Occipital lobe (tissue), 2 donors: ENCODE data around the gene MGAM2. TPM values are rescaled to one million over a fixed set of nuclear protein-coding genes. Genes with fewer than 3 reads are reported as not detected.

Source experiments
- DNase-seq: peaks from one replicate; lab custom pipeline; 2025; lab: John Stamatoyannopoulos, UW
- total RNA-seq: library from RNA; depleted of rRNA; stranded (reverse); fragments of >200 nt; gene quantifications from one replicate; pipeline ENCODE4 v1.2.3, GENCODE V29; 2014

Gene MGAM2
- total RNA-seq, 1 donor from 2014 or later, result not detected

DNA sequence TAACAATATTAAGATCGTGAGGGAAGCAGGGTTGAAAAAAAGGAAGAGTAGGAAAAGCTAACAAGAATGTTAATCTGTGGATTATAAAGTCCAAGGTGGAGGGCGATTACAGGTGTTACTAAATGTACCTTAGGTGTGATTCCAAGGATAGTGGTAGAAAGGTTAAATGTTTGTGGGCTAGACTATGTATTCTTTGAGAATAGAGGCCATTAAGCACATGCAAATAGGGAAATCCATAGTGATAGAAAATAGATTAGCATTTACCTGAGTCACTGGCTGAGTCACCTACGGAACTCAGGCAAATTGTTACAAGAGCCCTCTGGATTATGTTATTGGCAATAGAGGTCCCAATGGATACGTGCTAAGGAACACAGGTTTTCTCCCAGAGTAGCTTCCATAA, 9.0 kb downstream of the MGAM2 start:
- DNase-seq, result no peak

DNA sequence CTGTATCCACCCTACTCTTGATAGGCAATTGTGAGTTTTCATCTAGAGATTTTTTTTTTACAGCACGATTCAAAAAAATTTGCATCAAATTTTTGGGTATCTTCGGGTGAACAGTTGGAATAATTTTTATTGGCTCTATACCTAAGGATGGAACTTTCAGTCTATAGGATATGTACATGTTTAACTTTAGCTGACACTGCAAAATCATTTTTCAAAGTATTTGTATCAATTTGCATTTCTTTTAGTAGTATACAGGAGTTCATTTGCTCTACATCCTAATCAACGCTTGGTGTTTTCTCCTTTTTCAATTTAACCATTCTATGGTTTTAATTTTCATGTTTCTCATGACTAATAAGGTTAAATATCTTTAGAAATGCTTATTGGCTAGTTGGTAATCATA, 11.7 kb downstream of the MGAM2 start:
- DNase-seq, result no peak

DNA sequence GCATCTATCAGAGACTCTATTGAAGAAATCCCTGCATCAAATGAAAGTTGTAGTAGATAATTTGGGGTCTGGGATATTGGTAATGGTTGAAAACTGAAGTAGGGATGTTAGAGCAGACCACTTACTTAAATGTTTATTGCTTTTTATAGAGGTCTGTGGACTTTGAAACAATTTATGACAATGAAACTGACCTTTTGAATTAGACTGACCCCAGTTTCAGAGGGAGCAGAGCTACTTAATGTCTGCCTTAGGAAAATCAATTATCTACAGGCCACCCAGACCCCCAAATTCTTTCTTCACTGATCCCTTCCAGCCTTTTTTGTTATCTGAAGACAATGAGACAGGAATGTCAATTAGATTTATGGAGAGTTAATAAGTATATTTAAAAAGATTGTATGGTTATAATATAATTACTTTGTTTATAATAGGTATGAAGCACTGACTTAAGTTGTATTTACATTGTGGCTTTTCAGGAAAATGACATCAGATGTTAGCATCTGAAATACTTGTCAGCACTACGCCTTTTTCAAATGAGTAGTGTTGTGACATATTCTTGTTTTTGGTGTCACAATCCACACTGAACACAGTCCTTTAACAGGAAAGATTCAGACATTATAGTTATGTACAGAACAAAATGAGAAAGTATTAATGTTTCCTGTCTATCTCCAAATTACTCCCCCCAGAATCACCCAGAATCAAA, 13.9 kb downstream of the MGAM2 start:
- DNase-seq, result no peak

DNA sequence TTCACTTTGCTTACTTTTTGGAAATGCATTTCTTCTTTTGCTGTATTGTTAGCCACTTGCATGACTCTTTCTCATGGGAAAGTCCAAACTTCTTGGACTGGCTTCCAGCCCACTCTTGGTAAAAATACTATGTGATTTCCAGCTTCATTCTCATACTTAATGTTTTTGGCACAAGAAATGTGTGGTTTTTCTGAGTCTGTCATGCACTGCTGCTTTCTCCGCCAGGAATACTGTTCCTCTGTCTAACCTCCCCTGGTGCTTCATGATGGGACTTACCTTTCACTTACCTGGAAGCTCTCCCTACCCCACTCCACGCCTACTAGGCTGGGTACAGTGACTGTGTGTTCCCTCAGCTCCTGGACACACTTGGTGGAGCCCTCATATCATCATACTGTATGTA, 18.7 kb downstream of the MGAM2 start:
- DNase-seq, result no peak

DNA sequence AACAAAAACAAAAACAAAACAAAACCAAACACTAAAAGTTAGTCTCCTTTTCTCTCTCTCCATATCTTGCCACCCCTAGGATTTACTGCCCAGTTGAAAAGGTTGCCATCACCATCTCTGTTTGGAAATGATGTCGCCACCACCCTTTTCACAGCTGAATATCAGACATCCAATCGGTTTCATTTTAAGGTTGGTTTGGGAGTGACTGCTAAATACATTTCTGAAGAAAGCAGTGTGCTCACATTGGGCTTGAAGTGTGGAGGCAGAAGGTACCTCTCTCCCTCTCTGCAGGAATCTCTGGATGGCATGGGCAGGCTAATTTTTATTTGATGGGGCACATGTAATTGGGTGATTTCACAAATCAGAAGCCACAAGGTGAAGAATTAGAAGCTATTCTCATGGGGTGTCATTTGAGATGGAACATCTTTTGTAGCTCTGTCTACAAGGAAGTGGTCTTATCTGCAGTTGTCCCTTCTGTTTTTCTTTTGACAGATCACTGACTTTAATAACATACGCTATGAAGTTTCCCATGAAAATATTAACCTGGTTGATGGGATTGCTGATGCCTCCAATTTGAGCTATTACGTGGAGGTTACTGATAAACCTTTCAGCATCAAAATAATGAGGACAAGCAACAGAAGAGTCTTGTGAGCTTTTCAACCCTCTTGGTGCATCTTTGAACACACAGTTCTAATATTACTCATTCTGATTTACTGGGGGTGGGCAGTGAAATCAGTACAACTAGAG, 20.1 kb downstream of the MGAM2 start:
- DNase-seq, result no peak

DNA sequence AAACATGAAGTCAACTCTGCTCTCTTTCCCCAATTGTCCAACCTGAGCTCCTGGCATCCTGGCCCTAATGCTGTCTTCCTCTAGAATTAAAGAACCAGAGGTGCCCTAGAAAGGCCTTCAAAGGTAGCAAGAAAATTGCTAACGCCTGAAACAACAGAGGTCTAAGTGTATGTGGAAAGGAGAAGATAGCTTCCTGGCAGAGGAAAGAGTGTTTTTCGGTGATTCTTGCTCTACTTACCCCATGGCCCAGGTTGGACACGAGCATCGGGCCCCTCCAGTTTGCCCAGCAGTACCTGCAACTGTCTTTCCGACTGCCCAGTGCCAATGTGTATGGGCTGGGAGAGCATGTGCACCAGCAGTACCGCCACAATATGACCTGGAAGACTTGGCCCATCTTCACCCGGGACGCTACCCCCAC, 22.2 kb downstream of the MGAM2 start:
- DNase-seq, result no peak

DNA sequence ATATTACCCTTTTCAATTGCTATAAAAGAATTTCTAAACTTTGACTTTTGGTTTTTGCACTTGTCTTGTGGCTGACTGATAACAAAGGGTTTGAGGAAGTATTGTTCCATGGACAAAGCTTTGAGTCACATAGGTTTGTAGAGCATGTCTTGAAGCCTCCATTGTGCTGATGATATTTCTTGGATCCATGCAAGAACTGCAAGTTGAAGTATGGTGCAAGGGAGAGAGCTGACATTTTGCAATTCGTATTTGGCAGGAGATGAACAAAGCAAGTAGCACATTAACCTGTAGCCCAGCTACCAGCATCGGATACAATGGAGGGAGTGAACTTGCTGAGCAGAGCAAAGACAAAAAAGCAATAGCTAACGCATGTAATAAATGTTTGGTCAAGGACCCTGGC, 23.4 kb downstream of the MGAM2 start:
- no peak for DNase-seq

DNA sequence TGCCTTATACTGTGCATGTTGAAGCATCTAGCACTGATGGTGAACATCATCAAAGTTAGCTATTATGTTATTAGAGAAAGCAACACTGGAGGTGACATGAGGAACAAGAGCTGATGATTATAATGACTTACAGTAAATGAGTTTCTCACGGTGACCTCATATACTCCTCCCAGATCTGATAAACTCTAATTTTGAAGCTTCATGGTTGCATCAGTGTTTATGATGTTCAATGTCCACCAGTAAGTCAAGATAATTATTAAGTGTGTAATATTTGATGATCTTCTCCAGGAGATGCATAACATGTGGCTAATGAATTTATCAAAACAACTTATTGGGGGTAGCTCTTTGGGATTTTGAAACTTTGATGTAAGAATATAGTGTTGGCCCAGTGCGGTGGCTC, 27.5 kb downstream of the MGAM2 start:
- no peak for DNase-seq

DNA sequence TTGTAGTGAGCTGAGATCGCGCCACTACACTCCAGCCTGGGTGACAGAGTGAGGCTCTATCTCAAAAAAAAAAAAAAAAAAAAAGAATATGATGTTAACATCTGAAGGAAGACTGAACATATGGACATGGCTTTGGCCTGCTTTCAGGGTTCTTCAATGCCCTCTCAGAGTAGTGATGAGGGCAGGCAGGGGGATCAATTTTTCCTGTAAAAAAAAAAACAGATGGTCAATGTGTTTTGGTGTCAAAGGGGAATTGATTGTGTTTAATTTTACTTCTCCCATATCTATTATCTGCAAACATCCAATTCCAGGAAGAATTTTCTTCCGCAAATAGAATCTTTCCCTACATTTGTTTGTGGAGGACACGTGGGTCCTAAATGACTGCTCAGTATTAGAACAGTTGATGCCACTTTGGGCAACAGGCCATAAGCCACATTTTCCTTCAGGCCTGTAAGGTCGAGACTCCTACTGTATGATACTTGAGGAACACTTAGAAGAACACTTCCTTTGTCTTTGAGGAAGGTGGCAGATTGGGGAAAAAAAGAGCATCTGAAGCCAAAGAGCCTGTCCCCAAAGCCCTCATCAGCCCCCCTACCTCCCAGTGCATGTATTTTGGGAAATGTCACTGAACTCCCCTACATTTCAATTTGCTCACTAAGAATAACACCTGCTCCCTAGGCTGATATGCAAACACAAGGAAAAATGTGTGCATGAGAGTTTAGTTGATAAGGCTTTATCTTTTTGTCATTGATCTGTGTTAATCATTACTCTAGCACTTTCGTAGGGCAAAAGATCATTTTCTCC, 28.3 kb downstream of the MGAM2 start:
- no peak for DNase-seq

DNA sequence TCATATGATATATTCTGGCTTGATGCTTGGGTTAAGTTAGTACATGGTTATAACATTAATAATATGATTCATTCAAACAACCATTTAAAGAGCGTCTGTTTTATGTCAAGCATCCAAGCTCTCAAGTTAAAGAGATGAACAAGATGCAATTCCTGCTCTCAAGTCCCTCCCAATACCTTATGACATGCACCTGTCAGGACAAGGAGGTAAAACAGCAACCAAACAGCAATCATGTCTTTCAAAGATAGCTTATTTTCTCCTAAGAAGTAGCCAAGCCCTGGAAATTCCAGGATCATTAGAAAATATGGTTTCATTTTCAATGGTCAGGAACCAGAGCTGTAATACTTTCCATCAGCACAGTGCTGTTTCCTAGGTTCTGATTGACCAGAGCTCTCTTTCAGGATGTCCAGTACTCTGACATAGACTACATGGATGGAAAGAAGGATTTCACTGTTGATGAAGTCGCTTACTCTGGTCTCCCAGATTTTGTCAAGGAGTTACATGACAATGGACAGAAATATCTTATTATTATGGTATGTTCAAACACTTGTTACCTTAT, 29.0 kb downstream of the MGAM2 start:
- no peak for DNase-seq

DNA sequence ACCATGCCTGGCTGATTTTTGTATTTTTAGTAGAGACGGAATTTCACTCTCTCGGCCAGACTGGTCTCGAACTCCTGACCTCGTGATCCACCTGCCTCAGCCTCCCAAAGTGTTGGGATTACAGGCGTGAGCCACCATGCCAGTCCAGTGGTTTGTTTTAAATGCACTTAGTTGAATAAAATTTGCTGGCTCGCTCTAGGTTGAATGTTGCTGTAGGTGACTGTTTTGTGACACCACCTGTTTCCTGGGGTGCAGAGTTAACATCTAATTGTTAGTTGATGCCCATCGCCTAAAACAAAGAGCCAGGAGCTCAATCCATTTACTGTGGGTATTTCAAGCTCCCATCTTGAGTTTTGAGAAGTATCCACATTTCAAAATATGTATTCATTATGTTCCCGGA, 31.2 kb downstream of the MGAM2 start:
- no peak for DNase-seq

DNA sequence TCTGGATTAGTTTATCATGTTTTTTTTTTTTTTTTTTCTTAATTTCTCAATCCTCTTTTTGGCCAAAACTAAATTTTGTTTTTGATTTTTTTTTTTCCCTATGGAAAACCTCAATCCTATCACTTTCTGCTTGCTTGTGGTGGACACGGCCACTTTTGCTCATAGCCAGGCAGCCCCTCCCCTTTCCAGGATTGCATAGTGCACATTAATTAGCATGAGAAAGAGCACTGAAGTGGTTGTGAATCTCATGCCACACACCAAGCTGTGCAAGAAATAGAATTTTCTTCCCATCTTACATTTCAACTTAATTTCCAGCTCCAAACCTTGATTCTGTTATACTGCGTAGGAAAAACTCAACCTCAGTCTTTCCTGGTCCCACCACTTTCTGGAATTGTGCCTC, 34.6 kb downstream of the MGAM2 start:
- DNase-seq, result no peak

DNA sequence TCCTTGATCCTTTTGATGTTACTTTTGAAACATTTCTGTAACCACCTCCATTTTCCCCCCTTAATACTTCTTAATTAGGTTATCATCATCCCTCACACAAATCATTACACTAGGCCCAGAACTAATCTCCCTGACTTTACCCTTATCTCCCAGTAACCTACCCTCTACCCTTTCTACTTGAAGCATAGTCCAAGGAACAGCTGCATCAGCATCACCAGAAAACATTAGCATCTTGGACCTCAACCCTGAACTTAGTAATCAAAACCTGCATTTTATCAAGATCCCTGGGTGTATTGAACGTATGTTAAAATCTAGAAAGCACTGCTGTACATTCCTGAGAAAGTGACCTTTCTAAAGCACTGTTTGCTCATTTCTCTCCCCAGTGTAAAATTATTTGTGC, 38.8 kb downstream of the MGAM2 start:
- DNase-seq, result no peak

DNA sequence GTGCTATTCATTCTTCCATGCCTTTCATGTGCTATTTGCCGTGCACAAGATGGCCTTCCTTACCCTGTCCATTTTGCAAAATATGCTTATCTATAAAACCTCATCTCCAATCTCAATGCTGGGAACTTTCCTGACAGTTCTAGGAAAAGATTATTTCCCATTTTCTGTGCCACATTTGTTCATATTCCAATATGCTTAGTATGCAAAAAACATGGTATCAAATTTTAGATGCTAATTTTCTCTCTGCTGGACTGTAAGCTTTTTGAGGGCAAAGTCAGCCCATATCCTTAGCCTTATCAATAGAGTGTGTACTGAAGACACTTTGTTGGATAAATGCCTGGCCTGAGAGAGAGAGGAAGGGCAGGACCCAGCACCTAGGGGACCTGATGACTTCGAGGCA, 39.4 kb downstream of the MGAM2 start:
- no peak for DNase-seq

DNA sequence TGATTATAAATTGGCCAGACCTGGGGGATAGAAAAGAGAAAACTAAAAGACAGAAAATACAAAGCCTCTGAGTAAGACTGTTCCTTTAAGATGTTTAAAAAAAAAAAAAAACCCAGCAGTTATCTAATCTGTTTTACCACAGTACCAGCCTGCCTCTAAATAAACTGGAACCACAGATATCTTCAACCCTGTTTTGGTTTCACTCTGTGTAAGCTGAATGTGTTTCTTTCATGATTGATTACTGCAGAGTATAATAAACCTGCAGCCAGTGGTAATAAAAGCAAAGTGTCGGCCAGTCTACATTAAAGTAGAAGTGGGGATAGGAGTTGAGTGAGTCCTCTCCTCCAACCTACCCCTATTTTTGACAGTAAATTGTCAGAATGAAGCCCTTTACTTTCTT, 40.6 kb downstream of the MGAM2 start:
- no peak for DNase-seq

DNA sequence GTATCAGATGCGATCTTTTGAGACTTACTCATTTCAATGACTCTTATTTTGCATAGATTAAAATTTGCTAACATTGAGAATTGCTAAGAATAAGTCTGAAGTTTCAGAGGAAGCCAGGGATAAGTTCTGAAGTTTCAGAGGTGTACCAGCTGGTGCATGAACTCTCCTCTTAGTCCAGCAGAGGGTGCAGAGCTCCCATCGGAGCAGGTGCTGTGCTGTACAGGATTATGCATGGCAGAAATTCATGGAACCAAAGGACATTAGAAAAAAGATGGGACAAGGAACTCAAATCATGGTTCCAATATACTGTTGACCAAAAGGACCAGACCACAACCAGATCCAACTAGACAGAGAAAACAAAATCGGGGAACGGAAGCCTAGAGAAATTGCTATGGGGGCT, 41.9 kb downstream of the MGAM2 start:
- DNase-seq, result no peak

DNA sequence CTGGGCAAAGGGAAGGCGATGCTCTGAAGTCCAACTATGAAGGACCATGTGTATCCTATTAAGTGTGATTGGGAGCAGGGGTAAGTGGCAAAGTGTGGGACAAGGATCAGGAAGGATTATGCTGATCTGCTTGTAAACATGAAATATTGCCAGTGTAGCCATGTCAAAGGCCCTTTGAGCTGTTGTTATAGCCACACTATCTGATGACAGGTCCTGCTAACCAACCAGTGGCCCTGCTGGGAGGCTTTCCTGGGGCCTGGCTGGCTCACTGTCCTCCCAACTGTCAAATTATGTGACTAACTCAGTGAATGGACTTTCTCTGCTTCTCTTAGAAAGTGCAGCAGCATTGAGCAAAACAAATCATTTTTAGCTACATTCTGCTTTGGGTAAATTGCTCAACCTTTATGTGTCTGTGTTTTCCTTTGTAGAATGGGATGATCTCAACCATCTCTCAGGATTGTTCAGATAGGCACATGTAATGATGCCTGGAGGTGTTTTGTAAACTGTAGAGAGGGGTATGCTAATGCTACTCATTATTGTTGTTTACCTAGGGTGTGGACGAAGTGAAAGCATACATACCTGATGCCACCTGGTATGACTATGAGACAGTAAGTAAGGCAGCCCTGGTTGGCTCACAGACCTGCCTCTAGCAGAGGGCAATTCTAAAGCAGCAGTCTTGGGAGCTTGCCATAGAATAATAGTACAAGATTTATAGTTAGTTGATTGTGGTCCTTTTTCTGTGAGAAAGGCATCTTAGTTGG, 47.4 kb downstream of the MGAM2 start:
- DNase-seq, result no peak

DNA sequence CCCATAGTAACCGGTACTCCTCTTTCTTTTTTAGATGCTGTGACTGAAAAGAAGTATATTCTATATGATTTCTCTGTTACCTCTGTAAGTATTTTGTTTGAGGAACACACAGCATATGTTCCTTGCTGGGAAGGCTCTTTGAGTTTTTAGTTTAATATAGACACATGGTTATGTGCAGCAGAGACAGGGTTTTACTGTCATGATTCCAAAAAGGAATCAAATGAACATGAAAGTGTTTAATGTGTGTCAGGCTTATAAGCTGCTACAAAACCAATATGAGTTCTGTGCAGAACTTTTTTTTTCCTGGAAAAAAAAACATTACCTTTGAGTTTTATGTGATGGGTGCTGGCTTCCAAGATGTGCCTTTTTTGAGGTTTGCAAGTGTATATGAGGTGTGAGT, 50.4 kb downstream of the MGAM2 start:
- DNase-seq, result no peak

DNA sequence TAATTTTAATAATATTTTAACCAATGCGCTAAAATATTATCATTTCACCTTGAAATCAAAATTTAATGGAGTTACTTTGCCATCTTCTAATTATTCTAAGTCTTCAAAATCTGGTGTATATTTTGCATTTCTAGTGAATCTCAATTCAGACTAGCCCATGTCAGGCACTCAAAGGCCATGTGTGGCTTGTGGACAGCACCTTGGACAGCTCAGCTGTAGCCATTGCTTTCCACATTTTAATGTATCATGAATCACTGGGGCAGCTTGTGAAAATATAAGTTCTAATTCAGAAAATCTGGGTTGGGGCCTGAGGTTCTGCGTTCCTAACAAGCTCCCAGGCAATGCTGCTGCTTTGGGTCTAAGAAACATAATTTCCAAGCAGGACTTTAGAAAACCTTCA, 57.2 kb downstream of the MGAM2 start:
- no peak for DNase-seq

DNA sequence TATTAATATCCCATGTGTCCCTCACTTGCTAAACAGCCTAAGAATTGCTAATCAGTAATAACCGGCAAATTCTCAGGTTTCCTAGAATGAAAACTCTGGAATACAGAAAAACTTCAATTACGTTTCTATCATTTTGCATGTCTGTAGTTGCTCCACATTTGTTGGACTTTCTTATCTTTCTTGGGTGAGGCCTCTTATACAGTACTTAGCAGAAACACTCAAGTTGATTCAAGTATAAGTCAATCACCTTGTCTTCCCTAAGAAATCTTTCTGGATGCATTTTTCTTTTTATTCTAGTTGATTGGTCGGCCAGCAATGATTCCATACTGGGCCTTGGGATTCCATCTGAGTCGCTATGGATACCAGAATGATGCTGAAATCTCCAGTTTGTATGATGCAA, 61.4 kb downstream of the MGAM2 start:
- no peak for DNase-seq

DNA sequence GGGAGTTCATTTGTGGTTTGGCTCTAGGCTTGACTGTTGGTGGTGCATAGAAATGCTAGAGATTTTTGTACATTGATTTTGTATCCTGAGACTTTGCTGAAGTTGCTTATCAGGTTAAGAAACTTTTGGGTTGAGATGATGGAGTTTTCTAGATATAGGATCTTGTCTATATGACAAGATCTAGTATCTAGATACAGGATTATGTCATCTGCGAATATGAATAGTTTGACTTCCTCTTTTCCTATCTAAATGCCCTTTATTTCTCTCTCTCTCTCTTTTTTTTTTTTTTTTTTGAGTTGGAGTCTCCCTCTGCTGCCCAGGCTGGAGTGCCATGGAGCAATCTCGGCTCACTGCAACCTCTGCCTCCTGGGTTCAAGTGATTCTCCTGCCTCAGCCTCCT, 62.9 kb downstream of the MGAM2 start:
- DNase-seq, result no peak
